H1 (cell line): ENCODE results near the gene TXNRD2. TPM values are rescaled to one million over a fixed set of nuclear protein-coding genes. Genes with fewer than 3 reads are reported as not detected.

ENCODE experiments used
- CTCF ChIA-PET: fragments of 300-600 bp; sonication (Branson Sonifier 250); formaldehyde crosslinking; loops from one replicate; lab custom pipeline; 2021; ENCODE audit not compliant: partially characterized antibody; lab: Charles Lee
- POLR2A ChIA-PET: fragments of 300-600 bp; sonication (Branson Sonifier 250); formaldehyde crosslinking; loops from one replicate; lab custom pipeline; 2021; ENCODE audit warnings: inconsistent platforms; ENCODE audit not compliant: partially characterized antibody; lab: Charles Lee
- DNase-seq, 2 experiments: peaks; one replicate each; pipeline versions ENCODE4 v3.0.0 to v3.0.0-alpha.2; 2010 to 2022; ENCODE audit warnings: low spot score in 2 of 2, low read depth in 1 of 2, mixed read lengths in 1 of 2
- FAIRE-seq: peaks from 2 replicates; lab custom pipeline; 2011; peaks lifted over from hg19 to GRCh38; lab: Jason Lieb, UNC
- H2AFZ ChIP-seq: 2 replicates; pipeline ENCODE4 v1.8.1; 2012; ENCODE audit warnings: low read length, inconsistent platforms
- H2AK5ac ChIP-seq: 2 replicates; pipeline ENCODE4 v1.6.1; 2013; ENCODE audit warnings: low read depth, low read length
- H2BK120ac ChIP-seq: replicated peaks from 2 replicates; pipeline ENCODE3; 2013; ENCODE audit warnings: low read depth, low read length, inconsistent platforms
- H2BK12ac ChIP-seq: 2 replicates; pipeline ENCODE4 v1.6.1; 2013; ENCODE audit warnings: low read depth, low read length
- H2BK15ac ChIP-seq: 2 replicates; pipeline ENCODE4 v1.6.1; 2013; ENCODE audit warnings: low read length
- H2BK20ac ChIP-seq: 2 replicates; pipeline ENCODE4 v1.6.1; 2013; ENCODE audit warnings: low read length
- H2BK5ac ChIP-seq: 2 replicates; pipeline ENCODE4 v1.6.1; 2013; ENCODE audit warnings: low read depth, low read length
- H3K14ac ChIP-seq: 2 replicates; pipeline ENCODE4 v1.6.1; 2013; ENCODE audit warnings: inconsistent platforms; ENCODE audit not compliant: insufficient read length
- H3K18ac ChIP-seq: 2 replicates; pipeline ENCODE4 v1.6.1; 2013; ENCODE audit warnings: low read length; ENCODE audit errors: extremely low read depth
- H3K23ac ChIP-seq: 2 replicates; pipeline ENCODE4 v1.6.1; 2013; ENCODE audit warnings: inconsistent platforms; ENCODE audit not compliant: insufficient read length
- H3K23me2 ChIP-seq: 2 replicates; pipeline ENCODE4 v1.6.1; 2013; ENCODE audit warnings: low read depth, low read length
- H3K27ac ChIP-seq: 2 replicates; pipeline ENCODE4 v1.6.1; 2011; ENCODE audit warnings: low read depth, low read length, inconsistent platforms
- H3K27me3 ChIP-seq, 4 experiments: replicated peaks in 1 of 4; 1 replicate in 1 of 4; 2 replicates in 3 of 4; pipeline versions ENCODE4 v1.6.1 to v1.8.1; 2011 to 2013; ENCODE audit warnings: low read length in 3 of 4, mild to moderate bottlenecking in 3 of 4, inconsistent platforms in 2 of 4, mixed read lengths in 2 of 4, moderate library complexity in 1 of 4; ENCODE audit not compliant: control insufficient read depth in 3 of 4, insufficient read depth in 3 of 4; ENCODE audit errors: extremely low read depth in 1 of 4
- H3K36me3 ChIP-seq, 4 experiments: 2 replicates each; pipeline versions ENCODE4 v1.6.1 to v1.8.1; 2011 to 2013; ENCODE audit warnings: mild to moderate bottlenecking in 4 of 4, low read length in 3 of 4, moderate library complexity in 2 of 4, control low read depth in 1 of 4, inconsistent platforms in 1 of 4; ENCODE audit not compliant: insufficient read depth in 4 of 4, control insufficient read depth in 2 of 4
- H3K4ac ChIP-seq: replicated peaks from 2 replicates; pipeline ENCODE3; 2013; ENCODE audit warnings: low read length, low read depth, mixed read lengths, inconsistent platforms; ENCODE audit not compliant: insufficient read length
- H3K4me1 ChIP-seq, 4 experiments: replicated peaks in 1 of 4; 1 replicate in 1 of 4; 2 replicates in 3 of 4; pipeline versions ENCODE4 v1.6.1 to v1.8.1; 2011 to 2013; ENCODE audit warnings: low read length in 3 of 4, inconsistent platforms in 2 of 4, mixed read lengths in 1 of 4; ENCODE audit not compliant: insufficient read depth in 4 of 4, control insufficient read depth in 3 of 4
- H3K4me2 ChIP-seq, 2 experiments: 2 replicates each; pipeline versions ENCODE4 v1.6.1 to v1.8.1; 2011 to 2013; ENCODE audit warnings: low read depth in 2 of 2, low read length in 2 of 2, control low read depth in 1 of 2, inconsistent platforms in 1 of 2, mild to moderate bottlenecking in 1 of 2; ENCODE audit not compliant: insufficient read depth in 1 of 2
- H3K4me3 ChIP-seq, 4 experiments: fragments of 200-600, 300-600 bp in 1 of 4; sonication (generic), shearing (Covaris generic), sonication (Bioruptor Twin) in 1 of 4; 2 replicates each; pipeline versions ENCODE4 v1.5.1 to v1.8.1; 2011 to 2016; ENCODE audit warnings: low read length in 4 of 4, low read depth in 3 of 4, control low read depth in 2 of 4, inconsistent platforms in 2 of 4, mild to moderate bottlenecking in 2 of 4, mixed read lengths in 1 of 4, moderate library complexity in 1 of 4; ENCODE audit not compliant: insufficient read depth in 2 of 4; ENCODE audit errors: extremely low read depth in 1 of 4
- H3K56ac ChIP-seq: replicated peaks from 2 replicates; pipeline ENCODE3; 2013; ENCODE audit warnings: low read depth, mild to moderate bottlenecking, mixed read lengths, low read length, inconsistent platforms; ENCODE audit not compliant: insufficient read length
- H3K79me1 ChIP-seq: 2 replicates; pipeline ENCODE4 v1.6.1; 2013; ENCODE audit warnings: low read depth, low read length, control low read depth
- H3K79me2 ChIP-seq, 2 experiments: 2 replicates each; pipeline versions ENCODE4 v1.6.1 to v1.8.1; 2012 to 2013; ENCODE audit warnings: low read length in 2 of 2, mild to moderate bottlenecking in 2 of 2, inconsistent platforms in 1 of 2; ENCODE audit not compliant: insufficient read depth in 2 of 2, control insufficient read depth in 1 of 2
- H3K9ac ChIP-seq, 4 experiments: replicated peaks in 1 of 4; 1 replicate in 1 of 4; 2 replicates in 3 of 4; pipeline versions ENCODE4 v1.6.1 to v1.8.1; 2011 to 2013; ENCODE audit warnings: low read depth in 3 of 4, low read length in 3 of 4, control low read depth in 2 of 4, mild to moderate bottlenecking in 2 of 4, moderate library complexity in 2 of 4, inconsistent platforms in 1 of 4; ENCODE audit errors: extremely low read depth in 1 of 4
- H3K9me3 ChIP-seq, 2 experiments: 2 replicates each; pipeline versions ENCODE4 v1.6.1 to v1.8.1; 2012 to 2013; ENCODE audit warnings: mild to moderate bottlenecking in 2 of 2, moderate library complexity in 2 of 2, control low read depth in 1 of 2, inconsistent platforms in 1 of 2, low read depth in 1 of 2, low read length in 1 of 2, mixed read lengths in 1 of 2; ENCODE audit not compliant: insufficient read depth in 2 of 2
- H4K20me1 ChIP-seq, 2 experiments: replicated peaks in 1 of 2; 2 replicates each; pipeline versions ENCODE3 to v1.8.1; 2011 to 2013; ENCODE audit warnings: inconsistent platforms in 2 of 2, low read length in 2 of 2, mild to moderate bottlenecking in 1 of 2; ENCODE audit not compliant: insufficient read depth in 2 of 2, control insufficient read depth in 1 of 2
- H4K5ac ChIP-seq: 2 replicates; pipeline ENCODE4 v1.6.1; 2013; ENCODE audit warnings: low read length, low read depth, mixed read lengths, inconsistent platforms; ENCODE audit not compliant: insufficient read length
- H4K8ac ChIP-seq: 2 replicates; pipeline ENCODE4 v1.8.0; 2013; ENCODE audit warnings: mild to moderate bottlenecking, moderate library complexity, low read length, inconsistent platforms; ENCODE audit not compliant: insufficient read depth; ENCODE audit errors: extremely low read depth
- H4K91ac ChIP-seq: replicated peaks from 2 replicates; pipeline ENCODE3; 2013; ENCODE audit warnings: low read length, mixed read lengths, inconsistent platforms; ENCODE audit not compliant: insufficient read length
- BRCA1 ChIP-seq: IDR thresholded peaks from 2 replicates; pipeline ENCODE4 v1.6.1; 2012; ENCODE audit warnings: low read depth, low read length, improper control_type of control experiment
- CHD1 ChIP-seq: IDR thresholded peaks from 2 replicates; pipeline ENCODE4 v1.6.1; 2012; ENCODE audit warnings: low read depth, low read length, improper control_type of control experiment
- EZH2 ChIP-seq: fragments of 200-600 bp; sonication (generic); IDR thresholded peaks from 2 replicates; pipeline ENCODE4 v1.7.1; 2012; ENCODE audit warnings: low read depth, mild to moderate bottlenecking, moderate library complexity, low read length, inconsistent platforms; ENCODE audit not compliant: severe bottlenecking
- GABPA ChIP-seq: IDR thresholded peaks from 2 replicates; pipeline ENCODE4 v1.6.1; 2011; ENCODE audit warnings: mild to moderate bottlenecking, low read length, moderate library complexity, borderline replicate concordance; ENCODE audit not compliant: insufficient read depth
- GTF2F1 ChIP-seq: IDR thresholded peaks from 2 replicates; pipeline ENCODE4 v1.6.1; 2012; ENCODE audit warnings: low read depth, low read length, improper control_type of control experiment, borderline replicate concordance
- JUND ChIP-seq: IDR thresholded peaks from 2 replicates; pipeline ENCODE4 v1.6.1; 2011; ENCODE audit warnings: mild to moderate bottlenecking, improper control_type of control experiment, low read length
- KDM1A ChIP-seq: fragments of 200-600, 300-600 bp; sonication (generic); IDR thresholded peaks from 2 replicates; pipeline ENCODE4 v1.7.1; 2016; ENCODE audit warnings: mild to moderate bottlenecking, low read length, borderline replicate concordance
- RXRA ChIP-seq: IDR thresholded peaks from 2 replicates; pipeline ENCODE4 v1.6.1; 2011; ENCODE audit warnings: low read depth, mild to moderate bottlenecking, low read length, moderate library complexity; ENCODE audit not compliant: insufficient read depth
- SIN3A ChIP-seq, 2 experiments: IDR thresholded peaks in 1 of 2; conservative IDR thresholded peaks in 1 of 2; 2 replicates each; pipeline ENCODE4 v1.6.1; 2011 to 2012; ENCODE audit warnings: low read length in 2 of 2, improper control_type of control experiment in 1 of 2, low read depth in 1 of 2, mild to moderate bottlenecking in 1 of 2
- SIRT6 ChIP-seq: IDR thresholded peaks from one replicate; pipeline ENCODE4 v1.7.1; 2012; ENCODE audit warnings: low read length, inconsistent platforms
- SUZ12 ChIP-seq: fragments of 200-600 bp; sonication (generic); IDR thresholded peaks from 2 replicates; pipeline ENCODE4 v1.6.1; 2012; ENCODE audit warnings: mild to moderate bottlenecking, inconsistent platforms, low read length, moderate library complexity, mixed read lengths
- TAF7 ChIP-seq: optimal IDR thresholded peaks from 2 replicates; pipeline ENCODE3; 2011; ENCODE audit warnings: low read depth, mild to moderate bottlenecking, inconsistent platforms, low read length, moderate library complexity, borderline replicate concordance
- TBP ChIP-seq: IDR thresholded peaks from 2 replicates; pipeline ENCODE4 v1.6.1; 2011; ENCODE audit warnings: low read depth, low read length, improper control_type of control experiment
- TCF12 ChIP-seq: IDR thresholded peaks from 2 replicates; pipeline ENCODE4 v1.6.1; 2011; ENCODE audit warnings: low read depth, mild to moderate bottlenecking, low read length
- WGBS, 2 experiments: shearing (Covaris generic) in 1 of 2; methylation state at CpG; one replicate each; pipeline versions ENCODE4 v1.1.6 to v1.1.7; 2013 to 2015; ENCODE audit warnings: low lambda C conversion rate in 2 of 2, mixed read lengths in 2 of 2, inconsistent platforms in 1 of 2, low coverage in 1 of 2, missing lambda C conversion rate in 1 of 2; ENCODE audit not compliant: insufficient replicate concordance in 2 of 2, insufficient coverage in 1 of 2, insufficient read length in 1 of 2; ENCODE audit errors: extremely low coverage in 1 of 2, missing lambda C conversion rate in 1 of 2; 5-methylcytosine and 5-hydroxymethylcytosine counted together
- polyA plus RNA-seq, 7 experiments: library from polyadenylated mRNA; depleted of rRNA in 3 of 7; stranded (reverse) in 5 of 7; unstranded in 2 of 7; fragments of >200 nt in 5 of 7; fragments of 200-250 nt in 2 of 7; gene quantifications; 1 replicate in 5 of 7; 2 replicates in 1 of 7; 4 replicates in 1 of 7; pipeline versions ENCODE4 v1.2.1 to v1.2.3, GENCODE V29; 2011 to 2013; ENCODE audit warnings: missing spikeins in 2 of 7, mixed read lengths in 2 of 7
- total RNA-seq: library from RNA; stranded (reverse); fragmentation: NEBNext Ultra II Directional; extraction: Animal tissue kit (Norgen Biotek cat#: 25700); gene quantifications from 2 replicates; pipeline ENCODE4 v1.2.1, GENCODE V29; 2021

The TXNRD2 gene
- total and polyA plus RNA-seq, 2 of the 8 experiments (the other 6 are each of a cell fraction or from before 2014, with no cell fraction given), result 14.8 to 21.9 TPM

GRCh38 chr22:19892925-19893324 is 48.7 kb downstream of the TXNRD2 start:
- Histone ChIP-seq H2AFZ (no peak overlapping the region), H3K79me2 (no peaks in the 10 kb centered on the region), H4K20me1 (no peaks in the 10 kb centered on the region), H3K23ac (no peak overlapping the region), H3K9ac (no peak overlapping the region), H3K9me3 (no peaks in the 10 kb centered on the region), H3K4me3 (no peak overlapping the region), H4K91ac (peak overlapping the region; percentile 75), H3K18ac (peak overlapping the region; percentile 78; the same call in 1 of the 2 replicates), H3K36me3 (no peaks in the 10 kb centered on the region), H4K8ac (no peak overlapping the region), H3K27me3 (peaks cover 0 to 2% (median 0%) of the 10 kb centered on the region in 4 experiments; a peak in 4 of 7 replicates), H3K27ac (no peak overlapping the region), H2BK120ac (peak overlapping the region; percentile 13), H3K4ac (no peak overlapping the region), H3K4me1 (peaks cover 7 to 20% (median 18%) of the 10 kb centered on the region in 4 experiments), H2BK20ac (0 out of 2 replicates have a peak overlapping the region, but pooled peaks have one; percentile 62), H3K4me2 (no peak overlapping the region), H2BK15ac (0 out of 2 replicates have a peak overlapping the region, but pooled peaks have one; percentile 76), H3K14ac (no peak overlapping the region), H2BK5ac (no peak overlapping the region), H3K79me1 (no peaks in the 10 kb centered on the region), H3K23me2 (no peaks in the 10 kb centered on the region), H3K56ac (no peak overlapping the region), H2AK5ac (no peak overlapping the region), H2BK12ac (peak overlapping the region; percentile 96), H4K5ac (no peak overlapping the region)
- ChIA-PET POLR2A (no interaction called here), CTCF (interaction anchor here (0.9 to 9.5 kb wide), 4 partner anchors 8 to 163 kb away, joined by 3 to 69 read pairs (median 3); no protein-coding TSS in a partner anchor)
- no peak for DNase-seq
- no peak for TF ChIP-seq TAF7
- TF ChIP-seq CHD1, result no peak
- no peak for TF ChIP-seq KDM1A
- no peak for TF ChIP-seq EZH2
- no peak for TF ChIP-seq BRCA1
- no peak for TF ChIP-seq TCF12
- no peak for TF ChIP-seq SUZ12
- no peak for TF ChIP-seq GABPA
- TF ChIP-seq JUND, result no peak
- TF ChIP-seq RXRA, result no peak
- TF ChIP-seq TBP, result no peak
- no peak for TF ChIP-seq GTF2F1
- TF ChIP-seq SIN3A (conservative IDR thresholded peaks at IDR 0.05 in 1 of 2, IDR thresholded peaks at IDR 0.05 in 1 of 2; ENCODE audit: low read depth in 1 of 2, low read length in 2 of 2), result no peak
- no peak for TF ChIP-seq SIRT6
- FAIRE-seq, result no peak
- 84% methylated on average over 13 of the region's 13 CpGs; no CpG with 5 or more reads in 1 of the 2 experiments for WGBS, 2 experiments
